ENCODE measurements around the gene DMXL1.
"Not testable (repeated sequence)": the region's sequence is repeated elsewhere in the genome, so short reads cannot be mapped to it uniquely, and the experiment has no call there.

DMXL1 gene

DNA sequence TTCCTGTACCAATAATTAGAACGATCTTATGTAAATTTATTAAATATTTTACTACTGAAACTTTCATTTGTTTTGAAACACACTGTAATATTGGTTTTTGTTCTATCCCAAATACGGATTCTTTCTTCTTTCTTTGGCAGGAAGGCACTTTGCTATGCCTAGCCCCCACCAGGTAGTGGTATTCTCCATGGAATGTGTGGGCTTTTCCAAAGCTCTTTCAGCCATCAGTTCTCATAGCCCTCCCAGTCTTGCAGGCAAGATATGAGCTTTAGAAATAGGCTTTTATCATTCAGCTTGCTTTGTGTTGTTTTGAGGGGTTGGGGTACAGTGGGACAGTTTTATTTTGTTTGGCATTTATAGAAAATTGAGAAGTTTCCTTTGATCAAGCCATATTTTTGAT, 107.5 kb downstream of the DMXL1 start:
- TF ChIP-seq, protein P1, sequence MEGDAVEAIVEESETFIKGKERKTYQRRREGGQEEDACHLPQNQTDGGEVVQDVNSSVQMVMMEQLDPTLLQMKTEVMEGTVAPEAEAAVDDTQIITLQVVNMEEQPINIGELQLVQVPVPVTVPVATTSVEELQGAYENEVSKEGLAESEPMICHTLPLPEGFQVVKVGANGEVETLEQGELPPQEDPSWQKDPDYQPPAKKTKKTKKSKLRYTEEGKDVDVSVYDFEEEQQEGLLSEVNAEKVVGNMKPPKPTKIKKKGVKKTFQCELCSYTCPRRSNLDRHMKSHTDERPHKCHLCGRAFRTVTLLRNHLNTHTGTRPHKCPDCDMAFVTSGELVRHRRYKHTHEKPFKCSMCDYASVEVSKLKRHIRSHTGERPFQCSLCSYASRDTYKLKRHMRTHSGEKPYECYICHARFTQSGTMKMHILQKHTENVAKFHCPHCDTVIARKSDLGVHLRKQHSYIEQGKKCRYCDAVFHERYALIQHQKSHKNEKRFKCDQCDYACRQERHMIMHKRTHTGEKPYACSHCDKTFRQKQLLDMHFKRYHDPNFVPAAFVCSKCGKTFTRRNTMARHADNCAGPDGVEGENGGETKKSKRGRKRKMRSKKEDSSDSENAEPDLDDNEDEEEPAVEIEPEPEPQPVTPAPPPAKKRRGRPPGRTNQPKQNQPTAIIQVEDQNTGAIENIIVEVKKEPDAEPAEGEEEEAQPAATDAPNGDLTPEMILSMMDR (IDR thresholded peaks at IDR 0.05; ENCODE audit: low read depth, low read length): no peak
- H3K4me3 ChIP-seq (ENCODE audit: low read depth, low read length): no peak overlapping the region

DNA sequence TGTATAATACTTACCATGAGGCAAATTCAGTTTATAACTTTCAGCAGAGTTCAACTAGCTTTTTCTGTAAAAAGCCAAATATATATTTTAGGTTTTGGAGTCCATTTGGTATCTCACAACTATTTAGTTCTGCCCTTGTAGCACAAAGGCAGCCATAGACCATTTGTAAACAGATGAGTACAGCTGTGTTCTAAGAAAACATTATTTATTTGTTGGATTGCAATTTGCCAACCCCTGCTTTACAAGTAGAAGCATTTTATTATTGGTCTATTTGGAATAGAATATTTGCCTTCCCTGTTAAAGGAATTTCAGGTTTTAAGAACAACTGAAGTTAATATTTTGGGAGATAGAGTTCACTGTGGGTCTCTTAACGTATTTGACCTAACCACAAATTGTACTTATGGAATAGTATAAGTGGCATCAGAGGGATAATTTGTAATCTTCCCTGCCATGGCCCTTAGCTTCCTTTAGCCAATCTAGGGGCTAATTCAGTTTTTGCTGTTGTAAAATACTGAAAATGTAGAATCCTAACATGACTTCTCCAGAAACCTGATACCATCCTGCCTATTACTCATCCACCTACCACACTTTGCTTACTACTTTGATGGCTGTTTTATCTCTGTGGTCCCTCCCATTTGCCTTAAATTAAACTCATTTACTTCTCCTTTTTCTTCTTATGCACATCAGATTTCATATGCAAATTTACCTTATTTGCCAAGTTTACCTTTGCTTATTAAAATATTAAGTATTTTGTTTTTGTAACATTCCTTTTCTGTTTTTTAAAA, 109.2 kb downstream of the DMXL1 start:
- TF ChIP-seq, protein P1 (IDR thresholded peaks at IDR 0.05; ENCODE audit: low read depth, low read length): no peak

GRCh38 chr5:119185512-119185911, 114.6 kb downstream of the DMXL1 start:
- not testable (repeated sequence) for H3K4me3 ChIP-seq (ENCODE audit: low read depth, low read length)

More for the DNA sequence above, 109.2 kb downstream of the DMXL1 start:
- H3K4me3 ChIP-seq (ENCODE audit: low read depth, low read length): no peak overlapping the region

GRCh38 chr5:119187776-119188529, 117.1 kb downstream of the DMXL1 start:
- TF ChIP-seq, protein P1 (IDR thresholded peaks at IDR 0.05; ENCODE audit: low read depth, low read length): no peak

DNA sequence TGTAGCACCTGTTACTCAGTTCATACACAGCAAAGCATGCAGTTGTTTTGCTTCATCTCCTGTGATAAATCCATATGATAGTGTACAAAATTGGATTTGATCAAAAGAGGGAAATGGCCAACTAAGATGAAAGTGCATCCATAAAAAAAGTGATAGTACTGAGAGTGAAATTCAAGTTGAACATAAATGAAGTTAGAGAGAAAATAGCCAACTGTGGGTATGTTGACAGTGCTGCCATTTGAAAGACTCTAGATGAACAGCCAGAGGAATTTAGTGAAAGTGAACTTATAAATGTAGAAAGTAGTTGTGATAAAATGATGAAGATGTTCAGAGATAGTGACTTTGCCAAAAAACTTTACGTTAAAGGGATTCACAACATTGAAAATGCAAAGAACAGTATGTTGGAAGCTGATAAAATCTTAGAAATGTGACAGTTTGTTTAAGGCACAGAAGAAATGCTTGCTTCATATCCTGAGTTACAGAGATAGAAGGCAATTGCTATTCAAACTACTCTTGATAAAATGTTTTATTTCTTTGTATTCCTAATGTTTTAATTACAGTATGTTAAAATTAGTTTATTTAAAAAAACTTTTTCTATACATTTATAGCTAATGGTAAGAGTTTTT, 119.7 kb downstream of the DMXL1 start:
- no peak overlapping the region for H3K4me3 ChIP-seq (ENCODE audit: low read depth, low read length)
- TF ChIP-seq, protein P1 (IDR thresholded peaks at IDR 0.05; ENCODE audit: low read depth, low read length): no peak

More at GRCh38 chr5:119187776-119188529, 117.1 kb downstream of the DMXL1 start:
- H3K4me3 ChIP-seq (ENCODE audit: low read depth, low read length): no peak overlapping the region

- TF ChIP-seq, protein P1 (IDR thresholded peaks at IDR 0.05; ENCODE audit: low read depth, low read length): no peak
- no peak overlapping the region for H3K4me3 ChIP-seq (ENCODE audit: low read depth, low read length)
These were observed 121.1 kb downstream of the DMXL1 start for GRCh38 chr5:119191944-119192343.

DNA sequence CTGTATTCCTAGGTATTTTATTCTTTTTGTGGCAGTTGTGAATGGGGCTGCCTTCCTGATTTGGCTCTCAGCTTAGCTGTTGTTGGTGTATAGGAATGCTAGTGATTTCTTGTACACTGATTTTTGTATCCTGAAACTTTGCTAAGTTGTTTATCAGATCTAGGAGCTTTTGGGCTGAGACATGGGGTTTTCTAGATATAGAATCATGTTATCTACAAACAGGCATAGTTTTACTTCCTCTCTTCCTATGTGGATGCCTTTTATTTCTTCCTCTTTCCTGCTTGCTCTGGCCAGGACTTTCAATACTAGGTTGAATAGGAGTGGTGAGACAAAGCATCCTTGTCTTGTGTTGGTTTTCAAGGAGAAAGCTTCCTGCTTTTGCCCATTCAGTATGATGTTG, 129.9 kb downstream of the DMXL1 start:
- no peak overlapping the region for H3K4me3 ChIP-seq (ENCODE audit: low read depth, low read length)
- TF ChIP-seq, protein P1 (IDR thresholded peaks at IDR 0.05; ENCODE audit: low read depth, low read length): no peak

Data from WI38 (cell line).